LNCaP clone FGC (cell line): ENCODE measurements around the gene ARHGEF26.

Source experiments
- DNase-seq: peaks from one replicate; pipeline ENCODE4 v3.0.0-alpha.2; 2011; ENCODE audit warnings: low read depth
- H3K4me3 ChIP-seq: 2 replicates; pipeline ENCODE4 v1.5.1; 2011; ENCODE audit warnings: mild to moderate bottlenecking, low read depth, low read length, control low read depth
- TF ChIP-seq, protein P1 (sequence below): IDR thresholded peaks from 2 replicates; pipeline ENCODE4 v1.5.1; 2012; ENCODE audit warnings: mild to moderate bottlenecking; ENCODE audit not compliant: control insufficient read depth, insufficient read depth; ENCODE audit errors: extremely low read depth

The ARHGEF26 gene

DNA sequence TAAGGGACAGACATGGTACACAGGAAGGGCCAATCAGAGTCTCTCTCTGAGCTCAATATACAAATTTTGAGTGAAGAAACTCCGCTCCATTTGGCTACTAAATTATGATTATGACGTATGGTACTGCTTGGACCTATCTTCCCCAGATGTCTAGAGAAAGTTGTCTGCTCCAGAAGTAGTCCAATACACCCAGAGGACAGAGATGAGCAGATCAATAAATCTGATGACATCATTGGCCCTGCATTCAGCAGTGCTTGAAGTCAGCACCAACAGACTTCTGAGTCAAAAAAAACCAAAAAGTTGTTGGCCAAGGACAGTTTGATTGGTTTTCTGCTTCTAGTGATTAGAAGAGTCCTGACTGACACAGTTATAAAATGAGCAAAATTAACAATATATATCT, 19.9 kb upstream of the ARHGEF26 start:
- DNase-seq, result no peak
- TF ChIP-seq, protein P1, sequence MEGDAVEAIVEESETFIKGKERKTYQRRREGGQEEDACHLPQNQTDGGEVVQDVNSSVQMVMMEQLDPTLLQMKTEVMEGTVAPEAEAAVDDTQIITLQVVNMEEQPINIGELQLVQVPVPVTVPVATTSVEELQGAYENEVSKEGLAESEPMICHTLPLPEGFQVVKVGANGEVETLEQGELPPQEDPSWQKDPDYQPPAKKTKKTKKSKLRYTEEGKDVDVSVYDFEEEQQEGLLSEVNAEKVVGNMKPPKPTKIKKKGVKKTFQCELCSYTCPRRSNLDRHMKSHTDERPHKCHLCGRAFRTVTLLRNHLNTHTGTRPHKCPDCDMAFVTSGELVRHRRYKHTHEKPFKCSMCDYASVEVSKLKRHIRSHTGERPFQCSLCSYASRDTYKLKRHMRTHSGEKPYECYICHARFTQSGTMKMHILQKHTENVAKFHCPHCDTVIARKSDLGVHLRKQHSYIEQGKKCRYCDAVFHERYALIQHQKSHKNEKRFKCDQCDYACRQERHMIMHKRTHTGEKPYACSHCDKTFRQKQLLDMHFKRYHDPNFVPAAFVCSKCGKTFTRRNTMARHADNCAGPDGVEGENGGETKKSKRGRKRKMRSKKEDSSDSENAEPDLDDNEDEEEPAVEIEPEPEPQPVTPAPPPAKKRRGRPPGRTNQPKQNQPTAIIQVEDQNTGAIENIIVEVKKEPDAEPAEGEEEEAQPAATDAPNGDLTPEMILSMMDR, result no peak
- H3K4me3 ChIP-seq, result no peak overlapping the region

DNA sequence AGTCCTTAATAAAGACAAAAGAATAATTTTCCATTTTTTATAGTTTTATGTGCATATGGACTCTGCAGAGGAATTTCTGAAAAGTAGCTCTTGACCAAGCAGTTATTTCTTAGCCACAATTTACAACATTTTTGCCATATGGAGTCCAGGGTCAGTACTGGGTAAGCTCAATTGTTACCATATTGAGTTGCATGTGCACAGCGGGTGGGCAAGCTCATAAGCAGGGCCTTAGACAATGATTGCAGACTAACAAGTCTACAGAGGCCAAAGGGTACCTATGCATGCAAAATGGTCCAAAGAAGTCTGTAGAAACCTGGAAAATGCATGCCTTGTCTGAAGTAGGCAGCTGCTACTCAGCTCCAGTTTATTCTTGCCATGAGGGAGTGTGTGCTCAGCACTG, 19.0 kb upstream of the ARHGEF26 start:
- TF ChIP-seq, protein P1, result no peak
- no peak for DNase-seq
- H3K4me3 ChIP-seq, result no peak overlapping the region

DNA sequence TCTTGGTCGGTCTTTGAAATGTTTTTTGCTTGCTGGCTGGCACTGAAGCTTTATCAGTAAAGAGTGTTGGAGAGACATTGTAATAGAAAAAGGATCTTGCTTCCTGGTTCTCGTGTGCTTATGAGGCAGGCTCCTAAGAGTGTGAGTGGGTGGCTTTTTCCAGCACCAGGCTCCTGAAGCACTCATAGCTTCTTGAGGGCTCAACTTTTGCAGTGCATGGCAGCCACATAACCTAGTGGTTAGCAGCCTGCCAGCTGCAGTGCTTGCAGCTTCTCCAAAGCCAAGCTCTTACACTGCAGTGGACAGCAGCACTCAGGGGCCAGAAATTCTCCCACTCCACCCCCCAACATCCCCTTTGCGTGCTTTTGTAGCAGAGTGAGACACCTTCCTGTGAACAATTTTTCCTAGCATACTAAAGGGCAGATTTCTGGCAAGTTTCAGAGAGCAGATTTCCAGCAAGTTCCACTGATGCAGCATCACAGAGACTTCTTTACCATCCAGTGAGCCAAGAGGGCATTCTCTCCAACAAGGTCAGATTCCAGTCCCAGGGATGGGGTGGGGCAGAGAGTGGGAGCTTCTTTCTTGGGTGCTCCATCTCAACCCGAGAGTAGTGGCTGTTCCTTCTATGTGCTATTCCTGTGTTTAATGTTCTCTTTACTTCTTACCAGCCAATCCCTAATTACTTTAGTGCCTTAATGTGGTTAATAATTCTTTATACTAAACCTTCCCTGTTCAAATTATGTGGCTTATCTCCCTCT, 15.8 kb upstream of the ARHGEF26 start:
- TF ChIP-seq, protein P1, result no peak
- no peak overlapping the region for H3K4me3 ChIP-seq
- no peak for DNase-seq

- no peak for DNase-seq
- TF ChIP-seq, protein P1, result no peak
- no peak overlapping the region for H3K4me3 ChIP-seq
Observed at GRCh38 chr3:154111365-154111935, 9.7 kb upstream of the ARHGEF26 start.

GRCh38 chr3:154112146-154112852, 8.9 kb upstream of the ARHGEF26 start:
- no peak for DNase-seq
- TF ChIP-seq, protein P1, result peak; percentile 30; the same call in 1 of the 2 replicates
- H3K4me3 ChIP-seq, result no peak overlapping the region

GRCh38 chr3:154113609-154114008, 7.6 kb upstream of the ARHGEF26 start:
- H3K4me3 ChIP-seq, result no peak overlapping the region
- TF ChIP-seq, protein P1, result no peak
- no peak for DNase-seq
